Measurements from ENCODE around the gene AP2A1. TPM values are rescaled to one million over a fixed set of nuclear protein-coding genes. Genes with fewer than 3 reads are reported as not detected.

AP2A1 gene
- total RNA-seq, 1 experiment from 2014 or later = 107 TPM

- H3K27ac Mint-ChIP-seq (ENCODE audit: unreplicated experiment) = no peak overlapping the region
- TF ChIP-seq CTCF (IDR thresholded peaks at IDR 0.05; ENCODE audit: insufficient read depth in 1 of 2, low read depth in 1 of 2, low read length in 1 of 2, severe bottlenecking in 1 of 2, unreplicated experiment in 1 of 2) = no peak
- ChIA-PET POLR2A (no interaction called here), CTCF (interaction anchor here (1.1 kb wide), 1 partner anchor 120 kb away, joined by 3 read pairs; no protein-coding TSS in a partner anchor)
- Histone ChIP-seq H3K9me3 (peaks cover 15% of the 10 kb centered on the region), H3K36me3 (ENCODE audit: control insufficient read depth, insufficient read depth, low read length) (no peaks in the 10 kb centered on the region), H3K4me3 (ENCODE audit: low read depth, low read length) (no peak overlapping the region), H3K27me3 (replicated peaks; ENCODE audit: control insufficient read depth, insufficient read depth, low read length) (no peaks in the 10 kb centered on the region), H3K4me1 (no peaks in the 10 kb centered on the region)
- peaks cover 18% of the 10 kb centered on the region for H3K9me3 Mint-ChIP-seq (ENCODE audit: unreplicated experiment)
- BruUV-seq (replicated peaks) = no TSS peak
- intact Hi-C loops (cut with micrococcal nuclease; ENCODE audit: unreplicated experiment) = no loop called here
- DNase-seq = no peak
- H3K4me1 Mint-ChIP-seq (ENCODE audit: low read depth, unreplicated experiment) = no peaks in the 10 kb centered on the region
- H3K4me3 Mint-ChIP-seq (ENCODE audit: unreplicated experiment) = no peak overlapping the region
- no peaks in the 10 kb centered on the region for H3K27me3 Mint-ChIP-seq (ENCODE audit: insufficient read depth, unreplicated experiment)
- peaks cover under 1% of the 10 kb centered on the region for H3K36me3 Mint-ChIP-seq (ENCODE audit: insufficient read depth, unreplicated experiment)
These were observed 17.0 kb upstream of the AP2A1 start for GRCh38 chr19:49749771-49750170.

GRCh38 chr19:49752701-49753100, 14.1 kb upstream of the AP2A1 start:
- Histone ChIP-seq H3K4me3 (ENCODE audit: low read depth, low read length) (no peak overlapping the region), H3K9me3 (peaks cover 18% of the 10 kb centered on the region), H3K27me3 (replicated peaks; ENCODE audit: control insufficient read depth, insufficient read depth, low read length) (no peaks in the 10 kb centered on the region), H3K4me1 (no peaks in the 10 kb centered on the region), H3K36me3 (ENCODE audit: control insufficient read depth, insufficient read depth, low read length) (no peaks in the 10 kb centered on the region)
- no peak overlapping the region for H3K27ac Mint-ChIP-seq (ENCODE audit: unreplicated experiment)
- no peaks in the 10 kb centered on the region for H3K27me3 Mint-ChIP-seq (ENCODE audit: insufficient read depth, unreplicated experiment)
- H3K4me1 Mint-ChIP-seq (ENCODE audit: low read depth, unreplicated experiment) = no peaks in the 10 kb centered on the region
- intact Hi-C loops (cut with micrococcal nuclease; ENCODE audit: unreplicated experiment) = no loop called here
- H3K36me3 Mint-ChIP-seq (ENCODE audit: insufficient read depth, unreplicated experiment) = peaks cover 7% of the 10 kb centered on the region
- CTCF ChIA-PET = no interaction called here
- POLR2A ChIA-PET = no interaction called here
- no TSS peak for BruUV-seq (replicated peaks)
- H3K4me3 Mint-ChIP-seq (ENCODE audit: unreplicated experiment) = no peak overlapping the region
- no peak for DNase-seq
- TF ChIP-seq CTCF (IDR thresholded peaks at IDR 0.05; ENCODE audit: insufficient read depth in 1 of 2, low read depth in 1 of 2, low read length in 1 of 2, severe bottlenecking in 1 of 2, unreplicated experiment in 1 of 2) = no peak
- peaks cover 12% of the 10 kb centered on the region for H3K9me3 Mint-ChIP-seq (ENCODE audit: unreplicated experiment)

- CTCF ChIA-PET = no interaction called here
- Histone ChIP-seq H3K36me3 (ENCODE audit: control insufficient read depth, insufficient read depth, low read length) (no peaks in the 10 kb centered on the region), H3K27me3 (replicated peaks; ENCODE audit: control insufficient read depth, insufficient read depth, low read length) (no peaks in the 10 kb centered on the region), H3K4me3 (ENCODE audit: low read depth, low read length) (no peak overlapping the region), H3K4me1 (no peaks in the 10 kb centered on the region), H3K9me3 (peaks cover 18% of the 10 kb centered on the region)
- peaks cover 9% of the 10 kb centered on the region for H3K36me3 Mint-ChIP-seq (ENCODE audit: insufficient read depth, unreplicated experiment)
- POLR2A ChIA-PET = no interaction called here
- no peak for TF ChIP-seq CTCF (IDR thresholded peaks at IDR 0.05; ENCODE audit: insufficient read depth in 1 of 2, low read depth in 1 of 2, low read length in 1 of 2, severe bottlenecking in 1 of 2, unreplicated experiment in 1 of 2)
- DNase-seq = no peak
- no TSS peak for BruUV-seq (replicated peaks)
- peaks cover 12% of the 10 kb centered on the region for H3K9me3 Mint-ChIP-seq (ENCODE audit: unreplicated experiment)
- H3K27me3 Mint-ChIP-seq (ENCODE audit: insufficient read depth, unreplicated experiment) = no peaks in the 10 kb centered on the region
- no peaks in the 10 kb centered on the region for H3K4me1 Mint-ChIP-seq (ENCODE audit: low read depth, unreplicated experiment)
- no peak overlapping the region for H3K4me3 Mint-ChIP-seq (ENCODE audit: unreplicated experiment)
- no peak overlapping the region for H3K27ac Mint-ChIP-seq (ENCODE audit: unreplicated experiment)
- intact Hi-C loops (cut with micrococcal nuclease; ENCODE audit: unreplicated experiment) = no loop called here
These were observed 10.8 kb upstream of the AP2A1 start for GRCh38 chr19:49755956-49756355.
